ENCODE measurements around the gene LMX1B. TPM values are rescaled to one million over a fixed set of nuclear protein-coding genes. Genes with fewer than 3 reads are reported as not detected.

The LMX1B gene
- total RNA-seq, 8 experiments from 2014 or later = 0.05 to 3.2 (median 0.25) TPM; not detected in 2

GRCh38 chr9:126607086-126607485 lies 6.6 kb upstream of the LMX1B start:
- 14 to 60% (median 30%) methylated on average over 1 of the region's 1 CpG; no CpG with 5 or more reads in 6 of the 10 experiments for WGBS, 10 experiments
- ATAC-seq (replicated peaks in 6 of 8) = no peak
- in situ Hi-C loops (cut with MboI; ENCODE audit: low pct_unique_long_range_greater_than_20kb in 2 of 9, low sequenced_read_pairs in 9 of 9, unreplicated experiment in 9 of 9) = loop anchor here in 7 of 9 experiments (25.0 kb wide), 2 partner anchors 155 to 180 kb away; no protein-coding TSS in a partner anchor
- Histone ChIP-seq H3K4me3 (no peak overlapping the region), H3K27ac (no peak overlapping the region), H3K4me1 (replicated peaks in 1 of 2) (no peaks in the 10 kb centered on the region)

DNA sequence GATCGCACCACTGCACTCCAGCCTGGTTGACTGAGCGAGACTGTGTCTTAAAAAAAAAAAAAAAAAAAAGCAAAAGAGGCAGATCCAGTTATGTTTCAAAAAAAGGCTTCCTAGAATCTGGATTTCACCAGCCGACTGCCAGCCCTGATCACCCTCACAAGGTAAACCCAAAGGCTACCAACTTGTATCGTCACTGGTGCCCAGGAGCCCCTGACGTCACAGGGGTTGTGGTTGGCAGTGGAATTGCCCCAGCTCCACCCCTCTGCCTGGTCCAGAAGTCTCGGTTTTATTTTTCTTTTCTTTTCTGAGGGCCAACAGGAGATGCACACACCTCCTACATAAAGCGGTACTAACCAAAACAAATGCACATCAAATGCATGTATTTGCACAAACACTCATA lies 6.0 kb upstream of the LMX1B start:
- Histone ChIP-seq H3K4me3 (no peak overlapping the region), H3K4me1 (replicated peaks in 1 of 2) (no peaks in the 10 kb centered on the region), H3K27ac (no peak overlapping the region)
- in situ Hi-C loops (cut with MboI; ENCODE audit: low pct_unique_long_range_greater_than_20kb in 2 of 9, low sequenced_read_pairs in 9 of 9, unreplicated experiment in 9 of 9) = loop anchor here in 7 of 9 experiments (25.0 kb wide), 2 partner anchors 155 to 180 kb away; no protein-coding TSS in a partner anchor
- 22 to 100% (median 60%) methylated on average over 1 to 7 of the region's 7 CpGs; no CpG with 5 or more reads in 1 of the 10 experiments for WGBS, 10 experiments
- no peak for ATAC-seq (replicated peaks in 6 of 8)

GRCh38 chr9:126608551-126608950 lies 5.2 kb upstream of the LMX1B start:
- Histone ChIP-seq H3K4me3 (no peak overlapping the region), H3K27ac (no peak overlapping the region), H3K4me1 (replicated peaks in 1 of 2) (no peaks in the 10 kb centered on the region)
- in situ Hi-C loops (cut with MboI; ENCODE audit: low pct_unique_long_range_greater_than_20kb in 2 of 9, low sequenced_read_pairs in 9 of 9, unreplicated experiment in 9 of 9) = loop anchor here in 7 of 9 experiments (25.0 kb wide), 2 partner anchors 154 to 179 kb away; no protein-coding TSS in a partner anchor
- ATAC-seq (replicated peaks in 6 of 8) = no peak
- WGBS, 10 experiments = 20 to 100% (median 57%) methylated on average over 1 to 6 of the region's 8 CpGs; no CpG with 5 or more reads in 4 of the 10 experiments

DNA sequence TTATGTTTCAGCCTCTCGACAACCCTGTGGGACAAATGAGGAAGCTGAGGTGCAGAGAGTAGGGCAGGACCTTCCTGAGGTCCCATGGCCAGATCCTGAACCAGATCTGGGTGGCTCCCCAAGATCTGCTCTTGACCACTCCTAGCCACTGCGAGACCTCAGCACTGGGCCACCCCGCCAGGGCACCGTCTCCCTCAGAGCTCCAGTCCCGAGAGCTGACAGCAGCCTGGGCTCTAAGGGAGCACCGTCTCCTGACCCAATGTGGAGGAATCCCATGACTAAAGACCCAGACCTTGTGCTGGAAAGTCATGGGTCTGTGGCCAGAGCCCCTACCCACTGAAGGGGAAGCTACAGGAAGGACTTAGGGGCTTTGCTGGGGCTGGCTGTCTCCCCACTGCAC lies 4.5 kb upstream of the LMX1B start:
- 72 to 89% (median 80%) methylated on average over 1 to 3 of the region's 6 CpGs; no CpG with 5 or more reads in 7 of the 10 experiments for WGBS, 10 experiments
- H3K27ac ChIP-seq = no peak overlapping the region
- ATAC-seq (replicated peaks in 6 of 8) = no peak
- no peaks in the 10 kb centered on the region for H3K4me1 ChIP-seq (replicated peaks in 1 of 2)
- H3K4me3 ChIP-seq = no peak overlapping the region
- in situ Hi-C loops (cut with MboI; ENCODE audit: low pct_unique_long_range_greater_than_20kb in 2 of 9, low sequenced_read_pairs in 9 of 9, unreplicated experiment in 9 of 9) = loop anchor here in 7 of 9 experiments (25.0 kb wide), 2 partner anchors 153 to 178 kb away; no protein-coding TSS in a partner anchor

DNA sequence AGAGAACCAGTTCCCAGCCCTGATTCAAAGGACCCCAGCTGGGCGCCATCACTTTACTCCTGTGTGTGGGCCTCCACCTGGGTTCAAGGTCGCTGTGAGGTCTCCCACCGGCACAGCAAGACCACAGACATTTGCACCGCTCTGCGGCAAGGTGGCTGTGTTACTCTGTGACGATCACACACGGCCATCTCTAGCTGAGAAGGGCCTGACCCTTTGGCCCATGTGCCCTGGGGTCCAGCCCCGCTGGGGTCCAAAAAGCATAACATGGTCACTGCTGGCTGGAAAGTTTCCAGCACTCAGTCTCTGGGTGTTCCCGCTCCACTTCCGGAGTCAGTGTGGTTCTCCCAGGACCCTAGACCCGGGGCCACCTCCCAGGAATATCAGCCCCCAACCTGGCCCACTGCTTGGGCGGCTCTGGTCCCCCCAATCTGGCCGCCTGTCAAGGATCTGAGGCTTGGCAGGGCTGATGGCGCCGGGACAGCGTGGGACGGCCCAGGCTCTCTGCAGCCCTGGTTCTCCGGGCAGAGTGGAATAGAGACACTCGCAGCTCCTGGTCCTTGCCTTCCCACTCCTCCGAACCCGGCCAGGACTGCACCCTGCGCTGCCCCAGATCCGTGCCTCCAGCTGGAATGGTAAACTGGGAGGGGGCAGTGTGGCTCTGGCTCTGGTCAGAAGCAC lies 3.9 kb upstream of the LMX1B start:
- no peak overlapping the region for H3K27ac ChIP-seq
- H3K4me3 ChIP-seq = no peak overlapping the region
- WGBS, 10 experiments = 13 to 78% (median 50%) methylated on average over 2 to 14 of the region's 23 CpGs; no CpG with 5 or more reads in 3 of the 10 experiments
- in situ Hi-C loops (cut with MboI; ENCODE audit: low pct_unique_long_range_greater_than_20kb in 2 of 9, low sequenced_read_pairs in 9 of 9, unreplicated experiment in 9 of 9) = loop anchor here in 8 of 9 experiments (10.0 to 25.0 kb wide), 4 partner anchors 85 to 177 kb away; no protein-coding TSS in a partner anchor
- no peak for ATAC-seq (replicated peaks in 6 of 8)
- H3K4me1 ChIP-seq (replicated peaks in 1 of 2) = no peaks in the 10 kb centered on the region

- peak in 7 of 8 experiments; percentile 6 to 39 (median 34) for ATAC-seq (replicated peaks in 6 of 8)
- Histone ChIP-seq H3K27ac (no peak overlapping the region), H3K4me1 (replicated peaks in 1 of 2) (no peaks in the 10 kb centered on the region), H3K4me3 (no peak overlapping the region)
- WGBS, 10 experiments = 0% methylated on average over 2 of the region's 25 CpGs; no CpG with 5 or more reads in 9 of the 10 experiments
- in situ Hi-C loops (cut with MboI; ENCODE audit: low pct_unique_long_range_greater_than_20kb in 2 of 9, low sequenced_read_pairs in 9 of 9, unreplicated experiment in 9 of 9) = loop anchor here in 8 of 9 experiments (10.0 to 25.0 kb wide), 4 partner anchors 84 to 176 kb away; no protein-coding TSS in a partner anchor
These were observed 2.5 kb upstream of the LMX1B start for GRCh38 chr9:126611193-126611591.

DNA sequence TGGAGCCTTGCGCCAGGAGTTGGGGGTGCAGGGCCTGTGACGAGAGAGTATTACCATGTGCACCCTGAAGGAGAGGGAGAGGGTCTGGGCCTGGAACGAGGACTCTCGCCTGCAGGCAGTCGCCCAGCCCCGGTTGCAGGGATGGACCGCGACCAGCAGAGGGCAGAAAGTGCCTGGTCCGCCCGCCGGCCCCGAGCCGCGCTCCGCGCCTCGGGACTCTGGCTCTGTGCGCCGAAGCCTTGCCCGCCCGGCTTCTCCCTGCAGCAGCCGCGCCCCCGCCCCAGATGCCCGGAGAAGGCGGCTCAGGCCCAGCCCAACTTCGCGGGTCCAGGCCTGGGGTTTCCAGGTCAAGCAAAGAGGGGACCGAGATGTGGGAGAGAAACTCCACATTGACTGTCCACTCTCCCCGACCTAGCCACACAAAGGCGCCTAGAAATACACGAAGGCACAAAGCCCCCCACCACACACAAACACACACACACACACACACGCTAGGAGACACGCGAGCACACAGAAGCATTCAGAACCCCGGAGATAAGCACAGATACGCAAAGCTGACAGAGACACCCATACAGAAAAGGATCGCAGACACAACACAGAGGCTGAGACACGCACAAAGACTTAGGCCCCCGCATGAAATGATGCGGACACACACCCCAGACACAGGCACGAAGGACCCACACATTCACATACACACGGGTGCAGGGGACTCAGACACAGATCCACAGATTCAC lies 2.0 kb upstream of the LMX1B start:
- peak; percentile 76 to 92 (median 82) for ATAC-seq (replicated peaks in 6 of 8)
- no peak overlapping the region for H3K27ac ChIP-seq
- no peaks in the 10 kb centered on the region for H3K4me1 ChIP-seq (replicated peaks in 1 of 2)
- no peak overlapping the region for H3K4me3 ChIP-seq
- 6 to 22% (median 8%) methylated on average over 3 to 25 of the region's 43 CpGs; no CpG with 5 or more reads in 7 of the 10 experiments for WGBS, 10 experiments
- in situ Hi-C loops (cut with MboI; ENCODE audit: low pct_unique_long_range_greater_than_20kb in 2 of 9, low sequenced_read_pairs in 9 of 9, unreplicated experiment in 9 of 9) = loop anchor here in 8 of 9 experiments (10.0 to 25.0 kb wide), 4 partner anchors 83 to 176 kb away; no protein-coding TSS in a partner anchor

- WGBS, 10 experiments = 0 to 4% methylated on average over 2 to 13 of the region's 54 CpGs; no CpG with 5 or more reads in 8 of the 10 experiments
- no peak overlapping the region for H3K4me3 ChIP-seq
- no peaks in the 10 kb centered on the region for H3K4me1 ChIP-seq (replicated peaks in 1 of 2)
- ATAC-seq (replicated peaks in 6 of 8) = peak in 1 of 8 experiments; percentile 12
- no peak overlapping the region for H3K27ac ChIP-seq
- in situ Hi-C loops (cut with MboI; ENCODE audit: low pct_unique_long_range_greater_than_20kb in 2 of 9, low sequenced_read_pairs in 9 of 9, unreplicated experiment in 9 of 9) = loop anchor here in 8 of 9 experiments (10.0 to 25.0 kb wide), 4 partner anchors 82 to 175 kb away; no protein-coding TSS in a partner anchor
These were observed 1.4 kb upstream of the LMX1B start for GRCh38 chr9:126612326-126612812.

- no peak for ATAC-seq (replicated peaks in 6 of 8)
- 0 to 9% (median 4%) methylated on average over 3 to 9 of the region's 68 CpGs; no CpG with 5 or more reads in 5 of the 10 experiments for WGBS, 10 experiments
- Histone ChIP-seq H3K27ac (no peak overlapping the region), H3K4me3 (peak overlapping the region in 2 of 5 donors; percentile 12 to 14), H3K4me1 (replicated peaks in 1 of 2) (no peaks in the 10 kb centered on the region)
- in situ Hi-C loops (cut with MboI; ENCODE audit: low pct_unique_long_range_greater_than_20kb in 2 of 9, low sequenced_read_pairs in 9 of 9, unreplicated experiment in 9 of 9) = loop anchor here in 8 of 9 experiments (10.0 to 25.0 kb wide), 4 partner anchors 82 to 174 kb away; no protein-coding TSS in a partner anchor
These were observed 701 bp upstream of the LMX1B start for GRCh38 chr9:126612813-126613641.

- no peaks in the 10 kb centered on the region for H3K4me1 ChIP-seq (replicated peaks in 1 of 2)
- in situ Hi-C loops (cut with MboI; ENCODE audit: low pct_unique_long_range_greater_than_20kb in 2 of 9, low sequenced_read_pairs in 9 of 9, unreplicated experiment in 9 of 9) = loop anchor here in 8 of 9 experiments (10.0 to 25.0 kb wide), 4 partner anchors 81 to 173 kb away; no protein-coding TSS in a partner anchor
- no peak for ATAC-seq (replicated peaks in 6 of 8)
- no CpG with 5 or more reads among the region's 64 CpGs for whole genome bisulfite sequencing, 10 experiments
- peak overlapping the region in 3 of 5 donors; percentile 14 to 20 (median 14) for H3K4me3 ChIP-seq
- no peak overlapping the region for H3K27ac ChIP-seq
These were observed 343 bp downstream of the LMX1B start for GRCh38 chr9:126614088-126614454.

DNA sequence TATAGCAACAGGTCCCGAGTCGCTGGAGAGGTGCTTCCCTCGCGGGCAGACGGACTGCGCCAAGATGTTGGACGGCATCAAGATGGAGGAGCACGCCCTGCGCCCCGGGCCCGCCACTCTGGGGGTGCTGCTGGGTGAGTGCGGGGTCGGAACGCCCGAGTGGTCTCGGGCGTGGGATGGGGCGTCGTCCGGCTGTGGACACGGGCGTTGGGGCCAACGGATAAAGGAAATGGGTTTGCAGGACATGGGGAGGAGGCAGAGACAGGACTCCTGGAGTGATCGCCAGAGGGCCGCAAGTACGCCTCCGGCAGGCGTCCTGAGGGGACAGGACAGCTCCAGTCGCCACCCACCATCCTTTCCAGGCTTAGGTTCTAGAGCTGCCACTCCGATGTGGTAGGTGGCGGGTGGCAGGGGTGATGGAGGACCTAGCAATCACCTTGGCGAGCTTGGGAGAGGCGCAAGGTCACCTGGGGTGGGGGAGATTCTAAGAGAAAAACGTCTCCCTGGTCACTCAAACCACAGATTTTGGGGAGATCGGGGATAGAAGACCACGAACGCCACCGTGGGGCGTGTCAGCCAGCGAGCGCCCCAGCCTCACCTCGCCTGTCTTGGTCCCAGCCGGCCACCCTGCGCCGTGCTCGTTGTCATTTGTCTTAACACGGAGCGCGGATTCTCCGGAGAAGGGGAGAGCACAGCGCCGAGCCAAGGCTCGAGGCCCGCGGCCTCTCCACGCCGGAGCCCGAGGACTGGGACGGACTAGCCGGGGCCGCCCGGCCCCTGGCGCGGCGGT lies 922 bp downstream of the LMX1B start:
- 0 to 12% (median 7%) methylated on average over 2 to 9 of the region's 65 CpGs; no CpG with 5 or more reads in 5 of the 10 experiments for WGBS, 10 experiments
- in situ Hi-C loops (cut with MboI; ENCODE audit: low pct_unique_long_range_greater_than_20kb in 2 of 9, low sequenced_read_pairs in 9 of 9, unreplicated experiment in 9 of 9) = loop anchor here in 8 of 9 experiments (10.0 to 25.0 kb wide), 4 partner anchors 80 to 173 kb away; no protein-coding TSS in a partner anchor
- H3K27ac ChIP-seq = no peak overlapping the region
- no peaks in the 10 kb centered on the region for H3K4me1 ChIP-seq (replicated peaks in 1 of 2)
- ATAC-seq (replicated peaks in 6 of 8) = no peak
- peak overlapping the region in 1 of 5 donors; percentile 20 for H3K4me3 ChIP-seq
